Cardiac fibroblast (primary cell): ENCODE measurements around the gene FUS.
"Not testable (repeated sequence)": the region's sequence is repeated elsewhere in the genome, so short reads cannot be mapped to it uniquely, and the experiment has no call there.

Experiments
- DNase-seq, 2 donors: peaks; one replicate each; pipeline versions ENCODE4 v3.0.0 to v3.0.0-alpha.2; 2010; ENCODE audit warnings: low read depth in 2 of 2
- H3K4me3 ChIP-seq, 2 donors: replicated peaks in 1 of 2; 1 replicate in 1 of 2; 2 replicates in 1 of 2; pipeline ENCODE4 v1.5.1; 2011; ENCODE audit warnings: low read depth in 2 of 2, low read length in 2 of 2, mild to moderate bottlenecking in 2 of 2, moderate library complexity in 1 of 2
- CTCF ChIP-seq: IDR thresholded peaks from one replicate; pipeline ENCODE4 v1.5.1; 2011; ENCODE audit warnings: low read depth, mild to moderate bottlenecking, low read length, inconsistent platforms

FUS gene

GRCh38 chr16:31145398-31145990 lies 34.4 kb upstream of the FUS start:
- DNase-seq = no peak
- no peak for TF ChIP-seq CTCF
- H3K4me3 ChIP-seq = no peak overlapping the region

GRCh38 chr16:31147574-31147973 lies 32.4 kb upstream of the FUS start:
- no peak for TF ChIP-seq CTCF
- DNase-seq = no peak
- H3K4me3 ChIP-seq = no peak overlapping the region

GRCh38 chr16:31148281-31148728 lies 31.6 kb upstream of the FUS start:
- TF ChIP-seq CTCF = no peak
- no peak for DNase-seq
- H3K4me3 ChIP-seq = no peak overlapping the region

DNA sequence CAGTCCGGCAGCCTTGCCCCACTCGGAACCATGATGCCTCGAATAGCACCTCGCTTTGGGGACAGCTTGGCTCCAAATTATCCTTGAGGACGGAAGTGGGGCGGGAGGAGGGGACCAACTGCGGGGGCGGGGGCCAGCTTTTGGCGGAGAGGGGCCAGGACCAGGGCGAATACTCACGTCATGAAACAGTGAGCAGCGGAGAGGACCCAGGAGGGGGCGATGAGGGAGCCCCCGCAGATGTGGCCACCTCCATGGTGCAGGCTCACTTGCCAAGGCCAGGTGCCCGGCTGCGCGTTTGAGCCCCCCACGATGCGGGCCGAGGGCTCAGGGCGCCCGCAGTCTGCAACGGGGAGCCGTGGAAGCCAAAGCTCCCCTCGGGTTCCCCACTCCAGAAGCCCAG lies 31.0 kb upstream of the FUS start:
- TF ChIP-seq CTCF = no peak
- H3K4me3 ChIP-seq = no peak overlapping the region
- DNase-seq = no peak

DNA sequence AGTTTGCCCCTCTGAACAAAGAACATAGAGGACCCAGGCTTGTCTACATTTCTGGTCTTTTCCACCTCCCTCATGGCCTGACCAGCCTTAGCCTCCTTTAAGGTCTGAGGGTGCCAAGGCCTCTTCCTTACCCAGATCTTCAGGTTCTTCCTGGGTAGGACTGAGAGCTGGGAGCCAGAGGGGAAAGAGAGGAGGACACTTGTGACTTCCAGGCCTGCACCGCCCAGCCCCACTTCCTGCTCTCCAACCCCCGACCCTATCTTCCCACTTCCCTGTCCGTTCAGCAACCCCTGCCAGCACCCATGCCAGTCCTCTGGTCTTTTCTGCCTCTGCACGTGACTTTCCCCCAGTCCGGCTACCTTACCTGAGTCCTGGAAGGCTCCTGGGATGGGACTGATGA lies 30.6 kb upstream of the FUS start:
- TF ChIP-seq CTCF = no peak
- DNase-seq = no peak
- H3K4me3 ChIP-seq = no peak overlapping the region

DNA sequence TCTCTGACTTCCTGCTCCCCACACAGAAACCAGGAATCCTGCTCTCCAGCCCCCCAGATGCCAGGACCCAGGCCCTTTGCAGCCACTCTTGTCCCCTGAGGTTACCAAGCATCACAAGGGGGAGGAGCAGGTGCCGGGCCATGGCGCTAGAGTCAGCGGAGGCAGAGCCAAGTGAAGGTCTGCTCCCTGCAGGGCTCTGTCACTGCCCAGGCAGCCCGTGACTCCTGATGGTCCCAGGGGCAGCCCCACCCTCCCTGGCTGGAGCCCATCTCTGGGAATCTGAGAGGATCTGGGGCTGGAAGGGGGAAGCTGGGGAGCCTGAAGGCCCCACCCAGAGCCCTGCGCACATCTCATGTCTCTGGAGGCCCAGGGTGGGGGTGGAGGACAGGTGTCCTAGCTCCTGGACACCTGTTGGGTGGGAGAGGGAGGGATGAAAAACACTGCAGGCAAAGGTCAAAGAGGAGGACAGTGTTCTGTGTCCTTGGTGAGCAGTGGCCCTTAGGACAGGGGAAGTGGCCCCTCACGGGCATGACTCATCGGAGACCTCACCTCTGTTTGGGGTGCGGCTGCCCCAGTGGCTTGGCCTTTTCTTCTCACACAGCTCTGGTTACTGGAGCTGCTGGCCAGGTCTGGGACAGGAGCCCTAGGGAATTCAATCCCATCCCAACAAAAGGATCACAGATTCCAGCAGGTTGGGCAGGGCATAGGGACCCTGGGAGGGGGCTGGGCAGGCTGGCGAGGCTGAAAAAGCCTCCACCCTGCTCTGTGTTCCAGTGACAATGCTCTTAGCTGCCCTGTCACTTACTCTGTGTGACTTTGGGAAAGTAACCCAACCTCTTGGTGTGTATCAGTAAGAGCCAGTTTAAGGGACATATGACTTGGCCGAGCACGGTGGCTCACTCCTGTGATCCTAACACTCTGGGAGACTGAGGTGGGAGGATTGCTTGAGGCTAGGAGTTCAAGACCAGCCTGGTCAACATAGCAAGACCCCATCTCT lies 29.7 kb upstream of the FUS start, which contains the start of gene PRSS36:
Gene PRSS36 (minus strand): TSS at position 173 of the 997 bp plus-strand sequence. CDS start 31 bp downstream, at position 142.
- H3K4me3 ChIP-seq = no peak within 1 kb of the TSS
- no peak for TF ChIP-seq CTCF
- no peak for DNase-seq

GRCh38 chr16:31150976-31151375 lies 29.0 kb upstream of the FUS start:
- H3K4me3 ChIP-seq, DNase-seq: not testable (repeated sequence)
